GM19035 (cell line): Measurements from ENCODE around the gene PAK4.
"Not testable (repeated sequence)": the region's sequence is repeated elsewhere in the genome, so short reads cannot be mapped to it uniquely, and the experiment has no call there.

Experiments used
- ATAC-seq: cut with Tn5 transposase; IDR thresholded peaks from one replicate; pipeline ENCODE4 v1.9.1; 2021; ENCODE audit not compliant: unreplicated experiment

Gene PAK4

DNA sequence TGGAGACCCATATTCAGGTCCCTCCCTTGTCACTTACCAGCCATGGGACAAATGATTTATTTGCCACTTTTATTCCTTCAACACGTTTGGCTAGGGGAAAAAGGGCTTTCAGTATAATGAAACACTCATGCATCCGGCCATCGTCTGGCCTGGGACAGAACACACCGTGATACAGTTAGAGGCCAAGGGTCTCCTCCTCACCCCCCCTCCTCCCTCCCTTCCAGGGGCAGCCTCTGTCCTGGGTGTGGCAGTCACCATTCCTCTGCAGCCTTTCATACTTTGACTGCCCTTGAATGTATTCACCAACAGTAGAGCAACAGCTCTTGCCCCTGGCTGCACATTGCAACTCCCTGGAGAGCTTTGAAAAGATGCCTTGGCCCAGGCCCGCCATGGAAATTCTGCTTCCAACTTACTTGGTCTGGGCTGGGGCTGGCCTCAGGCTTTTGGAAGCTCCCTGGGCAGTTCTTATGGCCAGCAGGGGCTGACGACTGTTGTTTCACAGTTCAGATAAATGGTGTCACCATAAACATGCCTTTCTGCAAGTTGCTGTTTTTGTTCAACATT lies 3.0 kb downstream of the PAK4 start:
- ATAC-seq: no peak

DNA sequence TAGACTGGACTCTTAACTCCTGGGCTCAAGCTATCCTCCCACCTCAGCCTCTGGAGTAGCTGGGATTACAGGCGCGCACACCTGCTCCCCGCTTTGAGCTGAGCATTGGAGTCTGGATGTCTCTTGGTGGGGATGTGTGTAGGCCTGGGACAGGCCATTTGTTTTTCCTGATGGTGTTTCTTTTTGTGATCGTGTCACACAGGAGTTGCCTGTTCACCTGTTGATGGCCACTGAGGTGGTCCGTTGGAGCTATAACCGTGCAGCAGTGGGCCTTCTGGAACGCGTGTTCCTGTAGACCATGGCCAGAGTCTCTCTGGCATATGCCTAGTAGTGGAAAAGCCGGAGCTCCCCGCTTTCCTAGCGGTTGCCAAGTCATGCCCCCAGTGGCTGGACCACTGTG lies 3.5 kb downstream of the PAK4 start:
- ATAC-seq: no peak

DNA sequence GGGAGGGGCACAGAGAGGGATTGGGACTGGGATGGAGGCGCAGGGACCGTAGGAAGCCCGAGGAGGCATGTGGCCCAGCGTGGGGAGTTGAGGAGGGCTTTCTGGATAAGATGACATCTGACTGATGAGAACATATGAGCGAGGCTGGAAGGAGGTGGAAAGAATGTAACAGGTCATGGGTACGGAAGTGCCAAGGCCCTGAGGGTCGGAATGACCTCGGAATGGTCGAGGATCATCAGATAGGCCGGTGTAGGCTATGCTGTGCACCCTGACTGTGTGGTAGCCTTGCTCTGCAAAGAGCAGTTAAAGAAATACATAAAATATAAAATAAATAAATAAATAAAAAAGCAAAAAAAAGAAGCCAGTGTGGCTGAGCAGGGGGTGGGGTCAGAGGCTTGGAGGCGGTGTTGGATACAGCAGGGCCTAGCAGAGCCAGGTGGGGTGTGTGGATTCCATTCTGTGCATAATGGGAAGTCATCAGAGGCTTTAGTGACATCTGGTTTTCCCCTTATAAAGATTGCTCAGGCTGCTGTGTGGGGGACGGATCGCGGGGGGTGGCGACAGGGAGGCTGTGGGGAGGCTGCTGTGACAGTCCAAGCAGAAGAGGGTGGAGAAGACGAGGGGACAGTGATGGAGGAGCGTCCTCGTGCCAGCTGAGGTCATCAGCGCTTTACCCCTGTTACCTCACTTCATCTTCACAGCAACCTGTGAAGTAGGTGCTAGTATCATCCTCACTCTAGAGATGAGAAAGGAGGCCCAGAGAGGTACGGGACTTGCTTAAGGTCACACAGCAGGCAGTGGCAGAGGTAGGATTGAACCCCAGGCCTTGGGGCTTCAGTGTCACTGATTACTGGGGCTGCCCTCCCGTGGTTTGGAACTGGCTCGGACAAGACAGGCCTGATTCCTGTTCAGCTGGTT lies 5.0 kb downstream of the PAK4 start:
- no peak for ATAC-seq

DNA sequence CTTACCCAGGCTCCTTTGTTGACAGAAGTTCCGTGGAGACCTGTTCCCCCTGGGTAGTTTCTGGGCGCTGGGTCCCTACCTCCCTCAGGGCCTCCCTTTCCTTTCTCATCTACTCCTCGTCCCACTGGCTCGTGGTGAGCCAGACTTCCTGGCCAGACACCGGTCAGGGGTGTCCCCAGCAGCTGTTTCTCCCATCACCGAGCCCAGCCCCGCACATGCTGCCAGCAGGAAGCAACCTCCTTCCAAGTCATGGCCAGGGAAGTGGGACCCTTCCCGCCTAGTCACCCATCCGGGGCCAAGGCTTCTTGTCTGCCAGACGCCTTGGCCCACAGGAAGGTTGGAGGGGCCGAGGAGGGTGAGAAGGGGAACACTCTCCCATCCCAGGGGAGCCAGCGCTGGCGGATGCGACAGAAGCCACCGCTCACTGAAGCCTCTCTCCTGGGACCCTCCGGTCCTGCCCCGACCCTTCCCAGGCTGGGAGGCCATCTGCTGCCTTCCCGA lies 5.7 kb downstream of the PAK4 start:
- ATAC-seq: no peak

DNA sequence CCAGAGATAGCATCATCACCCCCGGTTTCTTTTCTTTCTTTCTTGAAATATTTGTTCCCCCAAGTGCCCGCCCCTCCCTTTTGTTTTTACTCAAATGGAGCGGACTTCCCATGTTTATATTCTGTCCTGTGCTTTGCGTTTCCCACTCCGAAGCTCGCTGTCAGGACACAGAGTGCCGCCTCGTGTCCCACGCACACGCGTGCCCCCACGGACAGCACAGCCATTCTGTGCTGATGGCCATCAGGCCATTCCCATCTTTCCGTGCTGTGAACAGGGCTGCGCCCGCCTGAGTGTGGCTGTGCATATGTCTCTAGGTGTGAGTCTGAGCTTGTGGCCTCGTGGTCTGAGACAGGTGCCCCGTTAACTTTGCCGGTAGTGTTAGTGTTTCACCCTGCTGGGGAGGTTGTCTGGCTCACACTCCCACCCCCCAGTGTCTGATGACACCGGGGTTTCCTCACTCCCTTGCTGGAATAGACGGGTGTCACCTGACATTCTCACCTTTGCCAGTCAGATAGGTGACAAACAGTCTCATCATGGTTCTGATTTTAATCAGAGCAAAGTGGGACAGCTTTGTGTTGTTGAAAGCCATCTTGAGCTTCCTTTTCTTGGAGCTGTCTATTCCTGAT lies 6.9 kb downstream of the PAK4 start:
- ATAC-seq: no peak

DNA sequence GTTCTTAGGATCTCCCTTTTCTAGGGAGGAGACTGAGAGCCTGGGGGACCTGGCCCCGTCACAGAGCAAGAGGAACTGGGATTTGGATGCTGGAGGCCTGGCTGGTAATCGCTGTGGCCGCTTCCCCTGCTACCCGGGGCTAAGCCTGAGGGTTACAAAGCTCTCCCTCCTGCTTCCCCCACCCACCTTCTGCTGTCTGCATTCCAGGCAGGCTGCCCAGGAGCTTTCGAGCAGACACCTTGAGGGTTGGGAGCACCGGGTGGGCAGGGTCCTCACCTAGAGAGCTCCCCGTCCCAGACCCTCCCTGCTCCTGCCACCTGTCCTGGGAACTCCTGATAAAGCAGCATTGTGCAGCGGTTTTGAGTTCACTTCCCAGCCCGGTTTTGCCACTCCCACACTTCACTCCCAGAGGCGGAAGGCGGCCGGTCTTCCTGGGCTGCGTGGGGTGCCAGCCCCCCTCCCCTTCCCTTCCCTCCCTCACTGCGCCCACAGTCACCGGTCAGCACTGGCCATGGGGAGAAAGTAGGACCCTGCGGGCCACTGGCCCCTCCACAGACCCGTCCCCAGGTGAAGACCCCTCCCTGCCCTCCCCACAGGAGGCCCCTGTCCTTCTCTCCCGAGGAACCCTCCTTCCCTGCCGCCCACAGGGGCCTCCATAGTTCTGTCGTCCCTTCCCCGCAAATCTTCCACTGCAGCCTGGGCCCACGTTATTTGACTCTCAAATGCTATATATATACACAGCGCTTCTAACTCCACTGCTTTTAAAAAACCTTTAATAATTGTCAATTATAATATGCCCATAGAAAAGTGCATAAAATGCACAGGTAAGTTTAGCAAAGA lies 8.1 kb downstream of the PAK4 start:
- ATAC-seq: no peak

DNA sequence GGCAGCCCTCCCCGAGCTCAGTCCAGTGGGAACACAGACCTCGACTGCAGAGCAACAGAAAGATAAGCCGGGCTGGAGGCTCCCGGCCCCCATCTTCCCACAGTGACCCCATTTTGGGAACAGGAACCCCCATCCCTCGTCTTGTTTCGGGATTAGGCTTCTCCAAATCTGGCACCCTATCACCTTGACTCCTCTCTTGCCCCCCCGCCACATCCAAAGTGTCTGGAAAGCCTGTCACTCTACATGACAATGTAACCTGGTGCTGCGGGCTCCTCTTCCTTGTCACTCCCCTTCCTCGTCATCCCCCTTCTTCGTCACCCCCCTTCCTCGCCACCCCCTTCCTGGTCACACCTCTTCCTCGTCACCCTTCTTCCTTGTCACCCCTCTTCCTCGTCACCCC lies 10.1 kb downstream of the PAK4 start:
- no peak for ATAC-seq

DNA sequence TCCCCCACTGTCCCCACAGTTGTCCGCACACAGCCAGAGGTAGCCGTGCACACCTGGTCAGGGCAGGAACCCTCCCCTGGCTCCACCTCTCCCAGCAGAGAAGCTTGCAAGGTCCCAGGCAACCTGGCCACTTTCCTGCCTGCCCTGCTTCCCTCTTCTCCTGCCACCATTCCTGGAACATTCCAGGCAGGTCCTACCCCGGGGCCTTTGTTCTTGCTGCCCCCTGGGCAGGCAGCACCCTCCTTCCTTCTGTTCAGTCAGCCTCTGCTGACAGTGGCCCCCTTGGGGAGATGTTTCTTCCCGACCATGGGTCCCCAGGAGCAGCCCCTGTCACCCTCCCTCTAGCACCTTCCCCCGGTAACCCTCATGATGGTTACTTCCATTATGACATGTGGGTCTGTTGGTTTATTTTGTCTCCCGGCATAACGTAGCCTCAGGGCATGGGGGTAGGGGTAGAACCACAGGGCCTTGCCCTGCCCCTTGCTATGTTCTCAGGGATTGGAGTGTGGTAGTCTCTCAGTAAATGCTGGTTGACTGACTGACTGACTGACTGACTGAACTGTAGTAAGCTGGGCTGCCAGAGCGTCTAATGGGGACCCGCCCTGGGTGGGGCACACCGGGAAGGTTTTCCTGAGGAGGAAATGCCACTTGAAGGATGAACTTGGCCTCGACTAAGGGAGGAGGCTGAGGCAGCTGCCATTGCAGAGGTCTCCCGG lies 10.8 kb downstream of the PAK4 start:
- ATAC-seq: no peak

DNA sequence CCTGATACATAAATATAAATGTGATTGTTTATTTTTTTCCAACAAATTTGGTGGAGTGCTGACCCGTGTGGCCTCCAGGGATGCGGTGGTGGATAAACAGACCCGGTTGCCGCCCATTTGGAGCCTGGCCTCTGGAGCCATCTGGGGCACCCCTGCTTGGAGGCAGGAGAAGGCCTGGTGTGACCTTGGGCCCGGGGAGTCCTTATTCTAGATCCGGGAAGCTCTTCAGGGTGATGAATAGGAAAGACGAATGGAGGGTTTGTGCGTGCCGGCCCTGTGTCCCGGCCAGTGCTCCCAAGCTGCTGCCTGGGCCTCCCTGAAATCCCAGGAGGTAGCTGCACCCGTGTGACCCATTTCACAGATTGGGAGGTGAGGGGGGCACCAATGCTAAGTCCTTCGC lies 11.5 kb downstream of the PAK4 start:
- ATAC-seq: no peak

DNA sequence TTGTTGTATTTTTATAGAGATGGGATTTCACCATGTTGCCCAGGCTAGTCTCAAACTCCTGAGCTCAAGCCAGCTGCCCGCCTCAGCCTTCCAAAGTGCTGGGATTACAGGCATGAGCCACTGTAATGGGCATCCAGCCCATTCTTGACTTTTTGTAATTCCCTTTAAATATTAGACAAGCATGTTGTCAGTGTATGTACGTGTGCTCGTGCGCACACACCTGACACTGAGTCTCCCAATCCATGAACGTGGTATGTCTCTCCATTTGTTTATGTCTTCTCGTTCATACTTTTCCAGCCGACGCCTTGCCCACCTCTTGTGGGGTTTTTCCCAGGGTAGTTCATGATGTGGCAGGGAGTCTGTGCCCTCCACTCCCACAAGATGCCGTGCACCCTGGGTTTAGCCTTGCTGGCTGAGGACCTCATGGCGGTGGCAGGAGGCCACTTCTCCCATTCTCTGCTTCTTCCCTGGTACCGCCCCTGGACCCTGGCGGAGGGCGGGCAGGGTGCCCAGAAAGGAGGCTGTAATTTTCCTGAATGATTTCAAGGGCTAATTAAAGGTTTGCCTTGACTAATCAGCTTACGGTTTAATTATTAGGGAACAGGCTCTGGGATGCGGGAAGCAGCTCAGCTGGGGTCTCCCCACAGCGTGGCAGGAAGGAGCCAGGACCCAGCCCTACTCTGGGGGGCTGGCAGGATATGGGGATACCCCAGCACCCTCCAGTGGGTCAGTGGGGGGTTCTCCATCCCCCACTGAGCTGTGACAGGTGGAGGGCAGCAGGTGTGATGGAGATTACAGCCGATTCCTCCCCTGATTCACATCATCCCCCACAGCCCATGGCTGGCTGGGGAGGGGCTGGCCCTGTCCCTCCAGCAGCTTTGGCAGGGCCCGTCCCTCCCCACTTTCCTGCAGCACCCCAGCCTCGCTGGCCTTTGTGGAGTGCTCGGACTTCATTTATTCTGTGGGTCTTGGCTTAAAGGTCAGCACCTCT lies 12.9 kb downstream of the PAK4 start:
- no peak for ATAC-seq

DNA sequence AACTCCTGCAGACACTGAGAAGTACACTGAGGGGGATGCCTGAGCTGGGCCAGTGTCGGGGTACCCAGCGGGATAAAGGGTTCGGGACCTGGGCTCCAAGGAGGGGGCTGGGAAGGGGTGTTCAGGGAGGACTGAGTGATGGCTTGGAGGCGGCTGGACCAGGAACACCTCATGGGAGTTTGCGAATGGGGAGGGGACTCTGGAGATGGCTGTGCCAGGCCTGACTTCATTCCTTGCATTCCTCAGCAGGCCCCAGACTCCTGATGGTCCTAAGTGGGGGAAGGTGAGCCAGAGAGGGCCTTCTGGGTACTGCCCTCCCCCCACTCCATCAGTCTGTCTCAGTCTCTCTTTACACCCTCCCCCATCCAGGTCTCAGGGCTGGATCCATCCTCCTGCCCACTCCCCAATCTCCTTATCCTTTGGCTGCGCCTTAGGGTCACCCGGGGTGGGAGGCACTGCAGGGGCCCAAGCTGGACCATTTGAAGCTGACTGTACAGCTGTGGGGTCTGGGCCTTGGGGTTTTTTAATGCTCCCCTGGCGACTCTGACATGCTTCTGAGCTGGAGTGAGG lies 13.8 kb downstream of the PAK4 start:
- no peak for ATAC-seq

DNA sequence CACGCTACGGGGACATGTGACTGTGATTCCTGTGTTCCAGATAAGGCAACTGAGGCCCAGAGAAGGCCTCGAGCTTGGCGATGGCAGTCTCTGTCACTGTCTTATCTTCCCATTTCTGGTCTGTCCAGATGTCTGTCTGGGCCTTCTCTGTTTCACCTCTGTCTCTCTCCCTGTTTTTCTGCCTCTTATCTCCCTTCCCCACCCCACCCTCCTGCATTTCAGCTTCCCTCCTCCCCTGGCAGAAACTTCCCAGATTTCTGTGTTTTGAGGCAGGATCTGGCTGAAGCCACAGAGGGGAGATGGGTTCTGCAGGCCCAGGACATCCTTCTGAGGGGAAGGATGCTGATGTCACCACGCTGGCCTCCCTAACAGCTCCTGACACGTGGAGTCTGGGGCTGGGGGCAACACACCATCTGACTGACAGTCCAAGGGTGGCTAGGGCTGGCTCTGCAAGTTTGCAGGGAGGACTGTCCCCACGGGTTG lies 14.4 kb downstream of the PAK4 start:
- ATAC-seq: no peak

DNA sequence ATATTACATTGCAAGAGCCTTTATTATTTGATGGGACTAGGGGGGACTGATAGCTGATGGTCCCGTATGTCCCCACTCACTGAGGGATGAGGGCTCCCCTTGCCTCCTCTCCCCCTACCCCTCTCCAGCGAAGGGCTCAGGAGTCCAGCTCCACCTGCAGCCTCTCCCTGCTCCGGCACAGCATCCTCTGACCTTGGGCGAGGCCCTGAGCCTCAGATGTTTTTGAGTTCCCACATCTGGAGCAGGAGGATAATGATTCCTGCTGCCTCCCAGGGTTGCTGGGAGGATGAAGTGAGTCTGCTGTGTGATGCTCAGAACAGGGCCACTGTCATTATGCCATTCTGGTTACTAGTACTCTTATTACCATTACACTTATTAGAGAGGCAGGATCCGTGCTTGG lies 15.0 kb downstream of the PAK4 start:
- no peak for ATAC-seq

DNA sequence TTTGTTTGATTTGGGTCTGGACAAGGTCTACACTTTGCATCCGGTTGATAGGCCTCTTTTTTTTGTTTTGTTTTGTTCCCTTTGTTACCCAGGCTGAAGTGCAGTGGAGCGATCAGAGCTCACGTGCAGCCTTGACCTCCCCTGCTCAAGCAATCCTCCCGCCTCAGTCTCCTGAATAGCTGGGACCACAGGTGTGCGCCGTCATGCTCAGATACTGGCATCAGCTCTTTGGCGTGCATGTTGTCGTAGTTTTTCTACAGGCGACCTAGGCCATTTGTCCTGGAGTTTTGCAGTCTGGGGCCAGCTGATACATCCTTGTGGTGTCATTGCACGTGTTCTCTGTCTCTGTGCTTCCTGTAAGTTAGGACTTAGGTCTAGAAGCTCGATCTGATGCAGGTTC lies 16.3 kb downstream of the PAK4 start:
- ATAC-seq: no peak

DNA sequence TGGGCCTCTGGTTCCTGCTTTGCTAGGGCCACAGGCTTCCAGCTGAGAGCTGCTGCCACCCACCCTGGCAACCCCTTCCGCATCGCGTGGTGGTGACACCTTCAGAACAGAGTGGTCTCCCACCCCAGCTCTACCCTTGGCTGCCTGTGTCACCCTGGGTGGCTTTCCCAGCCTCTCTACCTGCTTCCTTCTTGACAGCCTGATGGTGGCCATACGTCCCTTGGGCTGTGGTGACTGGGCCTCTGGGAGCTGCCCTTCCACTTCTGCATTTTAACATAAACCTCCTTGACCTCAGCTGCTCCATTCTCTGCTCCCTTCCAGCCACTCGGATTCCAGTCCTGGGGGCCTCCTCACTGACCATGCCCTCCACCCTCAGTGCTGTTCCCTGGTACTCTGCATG lies 17.0 kb downstream of the PAK4 start:
- ATAC-seq: no peak

DNA sequence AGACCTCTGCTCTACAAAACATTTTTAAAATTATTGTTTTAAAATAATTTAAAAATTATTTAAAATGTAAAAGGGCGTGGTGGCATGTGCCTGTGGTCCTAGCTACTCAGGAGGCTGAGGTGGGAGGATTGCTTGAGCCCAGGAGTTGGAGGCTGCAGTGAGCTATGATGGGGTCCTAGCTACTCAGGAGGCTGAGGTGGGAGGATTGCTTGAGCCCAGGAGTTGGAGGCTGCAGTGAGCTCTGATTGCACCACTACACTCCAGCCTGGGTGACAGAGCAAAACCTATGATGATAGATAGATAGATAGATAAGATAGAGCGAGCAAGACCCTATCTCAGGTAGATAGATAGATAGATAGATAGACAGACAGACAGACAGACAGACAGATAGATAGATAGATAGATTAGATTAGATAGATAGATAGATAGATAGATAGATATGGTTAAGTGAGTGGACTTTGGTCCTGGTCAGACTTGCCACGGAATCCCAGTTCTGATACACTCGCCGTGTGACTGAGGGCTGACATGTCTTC lies 18.2 kb downstream of the PAK4 start:
- not testable (repeated sequence) for ATAC-seq

DNA sequence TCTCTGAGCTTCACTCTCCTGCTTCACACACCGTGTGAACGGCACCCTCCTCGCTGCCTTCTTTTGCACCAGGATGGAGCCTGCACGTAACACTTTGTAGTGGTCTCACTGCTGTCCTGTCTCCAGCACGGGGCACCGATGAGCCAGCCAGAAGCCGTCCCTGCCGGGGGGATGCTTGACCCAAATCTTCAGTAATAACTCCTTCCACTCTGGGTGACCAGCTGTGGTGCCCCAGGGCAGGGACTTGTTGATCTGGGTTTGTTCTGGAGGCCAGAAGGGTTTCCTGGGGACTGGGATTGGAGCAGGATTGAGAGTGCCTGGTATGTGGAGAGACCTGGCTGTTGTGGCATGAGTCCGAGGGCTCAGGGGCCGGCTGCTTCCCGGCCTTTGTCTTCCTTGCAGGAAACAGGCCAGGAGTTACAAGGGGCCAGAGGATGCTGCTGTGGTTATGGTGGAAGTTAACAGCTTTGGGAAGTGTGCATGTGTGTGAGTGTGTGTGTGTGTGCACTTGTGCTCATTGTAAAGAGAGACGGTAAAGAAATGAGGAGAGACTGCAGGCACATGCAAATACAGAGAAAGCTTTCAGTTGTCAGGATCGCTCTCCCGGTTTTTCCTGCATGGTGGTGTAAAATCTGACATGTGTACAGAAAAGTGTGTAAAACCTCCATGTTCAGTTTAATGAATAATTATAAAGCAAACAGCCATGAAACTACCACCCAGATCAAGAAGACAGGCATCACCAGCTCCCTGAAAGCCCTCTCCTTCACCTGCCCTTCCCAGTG lies 18.9 kb downstream of the PAK4 start:
- ATAC-seq: no peak
